Amniotic epithelial cell (primary cell): ENCODE measurements around the gene EDEM1.
A peak's percentile ranks its signal among the peaks of the same experiment; 100 is the strongest.
"Not testable (repeated sequence)": the region's sequence is repeated elsewhere in the genome, so short reads cannot be mapped to it uniquely, and the experiment has no call there.

ENCODE experiments used
- DNase-seq: peaks from one replicate; pipeline ENCODE4 v3.0.0-alpha.2; 2010; ENCODE audit warnings: low read depth

The EDEM1 gene

GRCh38 chr3:5232570-5232969 lies 45.1 kb downstream of the EDEM1 start:
- DNase-seq = no peak

GRCh38 chr3:5233026-5233425 lies 45.5 kb downstream of the EDEM1 start:
- no peak for DNase-seq

- DNase-seq = no peak
Measured at GRCh38 chr3:5235655-5236054, 48.1 kb downstream of the EDEM1 start.

- DNase-seq = no peak
Measured at GRCh38 chr3:5238545-5238944, 51.0 kb downstream of the EDEM1 start.

GRCh38 chr3:5239602-5240001 lies 52.1 kb downstream of the EDEM1 start:
- DNase-seq = peak; percentile 85

GRCh38 chr3:5240740-5241139 lies 53.2 kb downstream of the EDEM1 start:
- DNase-seq = no peak

- DNase-seq = not testable (repeated sequence)
Measured at GRCh38 chr3:5242785-5243184, 55.3 kb downstream of the EDEM1 start.

- DNase-seq = no peak
Measured at GRCh38 chr3:5245927-5246326, 58.4 kb downstream of the EDEM1 start.

- DNase-seq = no peak
Measured at GRCh38 chr3:5248822-5249221, 61.3 kb downstream of the EDEM1 start.

GRCh38 chr3:5250467-5251195 lies 63.1 kb downstream of the EDEM1 start:
- no peak for DNase-seq

- DNase-seq = no peak
Measured at GRCh38 chr3:5251196-5251583, 63.7 kb downstream of the EDEM1 start.

GRCh38 chr3:5252131-5252530 lies 64.6 kb downstream of the EDEM1 start:
- no peak for DNase-seq

- no peak for DNase-seq
Measured at GRCh38 chr3:5254281-5255048, 67.0 kb downstream of the EDEM1 start.

GRCh38 chr3:5255404-5256344 lies 68.2 kb downstream of the EDEM1 start:
- no peak for DNase-seq

- no peak for DNase-seq
Measured at GRCh38 chr3:5258526-5258925, 71.0 kb downstream of the EDEM1 start.

GRCh38 chr3:5260992-5261501 lies 73.5 kb downstream of the EDEM1 start:
- no peak for DNase-seq

- no peak for DNase-seq
Measured at GRCh38 chr3:5262507-5262906, 75.0 kb downstream of the EDEM1 start.

- peak; percentile 28 for DNase-seq
Measured at GRCh38 chr3:5264093-5264600, 76.6 kb downstream of the EDEM1 start.

GRCh38 chr3:5264896-5265770 lies 77.6 kb downstream of the EDEM1 start:
- peak; percentile 77 for DNase-seq

- DNase-seq = no peak
Measured at GRCh38 chr3:5267252-5267651, 79.7 kb downstream of the EDEM1 start.

GRCh38 chr3:5267889-5268288 lies 80.4 kb downstream of the EDEM1 start:
- DNase-seq = no peak
